SKM-1 (cell line): ENCODE data around the gene MUC2.

Experiments used
- DNase-seq: peaks from one replicate; lab custom pipeline; 2025; ENCODE audit not compliant: unreplicated experiment; lab: John Stamatoyannopoulos, UW

MUC2 gene

GRCh38 chr11:1070594-1071462 is 3.8 kb upstream of the MUC2 start:
- no peak for DNase-seq

GRCh38 chr11:1071571-1072115 is 3.0 kb upstream of the MUC2 start:
- no peak for DNase-seq

DNA sequence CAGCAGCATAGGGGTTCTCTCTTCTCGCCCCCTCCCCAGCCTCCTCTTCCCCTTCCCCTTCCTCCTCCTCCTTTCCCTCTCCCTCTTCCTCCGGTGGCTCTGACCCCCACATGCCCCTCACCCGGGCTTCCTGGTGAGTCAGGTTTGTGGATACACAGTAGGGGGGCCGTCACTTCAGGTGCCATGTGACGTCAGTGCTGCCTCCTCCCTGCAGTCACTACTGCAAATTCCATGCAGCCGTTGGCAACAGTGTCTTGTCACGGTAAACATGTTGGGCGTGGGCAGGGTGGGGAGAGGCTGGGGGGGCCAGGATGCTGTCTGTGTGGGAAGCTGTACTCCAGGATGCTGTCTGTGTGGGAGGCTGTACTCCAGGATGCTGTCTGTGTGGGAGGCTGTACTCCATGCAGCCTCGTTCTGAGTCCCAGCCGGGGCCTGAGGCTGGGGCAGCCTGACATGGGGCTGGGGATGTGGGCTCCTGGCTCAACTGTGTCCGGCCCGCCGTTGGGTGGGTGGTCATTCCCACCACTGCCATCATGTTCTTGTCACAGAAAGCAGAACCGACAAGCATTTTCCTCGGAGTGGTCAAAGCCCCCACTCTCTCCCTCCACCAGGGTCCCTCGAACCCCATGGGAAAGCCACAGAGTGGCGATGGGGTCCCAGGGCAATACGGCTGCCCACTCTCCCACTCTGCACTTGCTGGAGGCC is 2.4 kb upstream of the MUC2 start:
- no peak for DNase-seq

- DNase-seq: no peak
These were observed 1.8 kb upstream of the MUC2 start for GRCh38 chr11:1072821-1073231.

DNA sequence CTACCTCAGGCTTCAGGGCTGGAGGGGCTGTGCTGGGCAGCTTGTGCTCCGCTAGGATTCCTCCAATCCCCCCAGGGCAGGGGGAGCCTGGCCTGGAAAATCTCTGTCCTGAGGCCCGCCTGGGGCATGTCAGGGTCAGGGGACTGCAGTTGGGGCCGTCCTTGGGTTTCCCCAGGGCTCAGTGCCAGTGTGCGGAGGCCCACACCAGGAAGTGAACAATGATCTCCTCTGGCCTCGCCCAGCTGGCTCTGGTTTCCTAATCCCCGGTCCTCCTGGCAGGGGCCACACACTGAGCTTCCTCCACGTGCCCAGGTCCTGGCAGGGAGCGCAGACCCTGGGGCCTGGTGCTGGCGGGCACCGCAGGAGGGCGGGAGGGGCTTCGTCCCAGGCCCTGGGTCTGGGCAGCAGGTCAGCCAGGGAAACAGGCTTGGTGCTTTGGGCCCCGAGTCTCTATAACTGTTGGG is 1.4 kb upstream of the MUC2 start:
- DNase-seq: no peak

- DNase-seq: no peak
These were observed 827 bp upstream of the MUC2 start for GRCh38 chr11:1073851-1074243.

- DNase-seq: no peak
These were observed 752 bp downstream of the MUC2 start for GRCh38 chr11:1075341-1075911.

DNA sequence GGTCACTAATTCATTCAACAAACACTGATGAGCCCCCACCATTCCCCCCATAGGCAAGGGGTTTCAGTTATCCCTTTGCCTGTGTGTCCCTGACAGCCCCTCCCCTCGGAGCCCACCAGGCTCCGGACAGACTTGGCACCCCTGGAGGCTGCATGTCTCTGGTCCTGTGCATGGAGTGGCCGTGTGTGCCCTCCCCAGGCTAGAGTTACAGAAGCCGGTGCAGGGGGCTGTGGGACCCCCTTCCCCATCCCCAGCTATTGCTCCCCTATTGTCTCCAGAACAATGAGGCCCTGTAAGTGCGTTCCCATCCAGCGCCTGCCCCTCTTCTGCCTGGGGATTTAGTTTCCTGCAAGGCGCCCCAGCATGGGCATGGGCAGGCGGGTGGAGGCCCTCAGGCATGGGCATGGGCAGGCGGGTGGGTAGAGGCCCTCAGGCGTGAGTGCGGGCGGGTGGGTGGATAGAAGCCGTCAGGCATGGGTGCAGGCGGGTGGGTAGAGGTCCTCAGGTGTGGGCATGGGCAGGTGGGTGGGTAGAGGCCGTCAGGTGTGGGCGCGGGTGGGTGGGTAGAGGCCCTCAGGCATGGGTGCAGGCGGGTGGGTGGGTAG is 1.5 kb downstream of the MUC2 start:
- DNase-seq: no peak

- no peak for DNase-seq
These were observed 2.4 kb downstream of the MUC2 start for GRCh38 chr11:1077033-1077416.

DNA sequence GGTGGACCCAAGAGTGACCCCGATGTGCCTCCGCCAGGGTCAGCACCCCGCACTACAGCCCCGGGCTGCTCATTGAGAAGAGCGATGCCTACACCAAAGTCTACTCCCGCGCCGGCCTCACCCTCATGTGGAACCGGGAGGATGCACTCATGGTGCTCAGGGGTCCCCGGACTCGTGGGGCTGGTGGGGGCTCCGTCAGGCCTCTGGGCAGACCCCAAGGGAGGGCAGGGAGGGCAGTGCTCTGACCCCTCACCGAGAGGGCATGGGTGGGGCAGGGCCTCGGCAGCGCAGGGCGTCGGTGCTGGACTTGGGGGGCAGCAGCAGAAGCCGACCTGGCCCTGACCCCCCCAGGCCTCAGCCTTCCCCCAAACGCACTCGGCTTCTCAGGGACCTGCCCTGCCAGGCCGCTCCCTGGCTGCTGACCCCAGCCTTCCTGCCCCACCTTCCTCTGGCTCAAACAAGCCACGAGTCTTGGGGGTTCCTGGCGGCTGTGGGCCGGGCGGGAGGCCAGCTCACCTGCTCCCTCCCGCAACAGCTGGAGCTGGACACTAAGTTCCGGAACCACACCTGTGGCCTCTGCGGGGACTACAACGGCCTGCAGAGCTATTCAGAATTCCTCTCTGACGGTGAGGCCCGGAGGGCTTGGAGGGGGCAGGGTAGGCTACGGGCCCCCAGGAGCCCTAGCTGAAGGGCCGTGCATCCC is 2.9 kb downstream of the MUC2 start:
- no peak for DNase-seq

- DNase-seq: no peak
These were observed 3.5 kb downstream of the MUC2 start for GRCh38 chr11:1078191-1078601.

DNA sequence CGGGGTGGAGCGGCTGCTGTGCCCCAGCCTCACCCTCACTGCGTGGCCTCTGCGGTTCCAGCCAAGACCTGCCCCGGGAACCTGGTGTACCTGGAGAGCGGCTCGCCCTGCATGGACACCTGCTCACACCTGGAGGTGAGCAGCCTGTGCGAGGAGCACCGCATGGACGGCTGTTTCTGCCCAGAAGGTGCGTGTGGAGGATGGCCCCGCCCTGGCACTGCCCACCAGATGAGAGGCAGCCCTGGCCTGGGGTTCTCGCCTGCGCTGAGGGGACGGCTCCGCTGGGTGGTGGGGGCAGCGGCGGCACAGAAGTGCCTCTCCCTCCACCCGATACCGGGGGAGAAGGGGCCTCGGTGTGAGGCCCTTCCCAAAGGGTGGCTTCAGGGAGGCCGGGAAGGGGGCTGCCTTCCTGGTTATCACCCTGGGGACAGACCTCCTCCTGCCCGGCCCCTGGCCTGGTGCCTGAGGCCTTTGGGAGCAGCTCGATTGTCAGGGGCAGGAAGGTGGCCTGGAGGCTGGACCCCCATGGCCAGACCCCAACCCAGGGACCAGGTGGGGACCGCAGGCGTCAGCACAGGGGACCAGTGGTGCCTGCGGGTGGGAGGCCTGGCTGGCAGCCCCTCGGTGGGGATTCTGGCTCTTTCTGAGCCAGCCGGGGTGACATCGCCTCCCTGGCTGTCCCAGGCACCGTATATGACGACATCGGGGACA is 7.1 kb downstream of the MUC2 start:
- no peak for DNase-seq

DNA sequence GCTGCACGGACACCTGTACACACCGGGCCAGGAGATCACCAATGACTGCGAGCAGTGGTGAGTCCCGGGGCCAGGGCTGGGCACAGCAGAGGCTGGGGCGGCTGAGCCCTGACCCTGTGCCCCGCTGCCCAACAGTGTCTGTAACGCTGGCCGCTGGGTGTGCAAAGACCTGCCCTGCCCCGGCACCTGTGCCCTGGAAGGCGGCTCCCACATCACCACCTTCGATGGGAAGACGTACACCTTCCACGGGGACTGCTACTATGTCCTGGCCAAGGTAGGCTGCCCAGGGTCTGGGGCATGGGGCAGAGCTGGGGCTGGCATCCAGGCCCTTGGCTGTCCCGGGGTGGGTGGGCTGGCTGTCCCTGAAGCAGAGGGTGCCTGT is 7.7 kb downstream of the MUC2 start:
- no peak for DNase-seq

DNA sequence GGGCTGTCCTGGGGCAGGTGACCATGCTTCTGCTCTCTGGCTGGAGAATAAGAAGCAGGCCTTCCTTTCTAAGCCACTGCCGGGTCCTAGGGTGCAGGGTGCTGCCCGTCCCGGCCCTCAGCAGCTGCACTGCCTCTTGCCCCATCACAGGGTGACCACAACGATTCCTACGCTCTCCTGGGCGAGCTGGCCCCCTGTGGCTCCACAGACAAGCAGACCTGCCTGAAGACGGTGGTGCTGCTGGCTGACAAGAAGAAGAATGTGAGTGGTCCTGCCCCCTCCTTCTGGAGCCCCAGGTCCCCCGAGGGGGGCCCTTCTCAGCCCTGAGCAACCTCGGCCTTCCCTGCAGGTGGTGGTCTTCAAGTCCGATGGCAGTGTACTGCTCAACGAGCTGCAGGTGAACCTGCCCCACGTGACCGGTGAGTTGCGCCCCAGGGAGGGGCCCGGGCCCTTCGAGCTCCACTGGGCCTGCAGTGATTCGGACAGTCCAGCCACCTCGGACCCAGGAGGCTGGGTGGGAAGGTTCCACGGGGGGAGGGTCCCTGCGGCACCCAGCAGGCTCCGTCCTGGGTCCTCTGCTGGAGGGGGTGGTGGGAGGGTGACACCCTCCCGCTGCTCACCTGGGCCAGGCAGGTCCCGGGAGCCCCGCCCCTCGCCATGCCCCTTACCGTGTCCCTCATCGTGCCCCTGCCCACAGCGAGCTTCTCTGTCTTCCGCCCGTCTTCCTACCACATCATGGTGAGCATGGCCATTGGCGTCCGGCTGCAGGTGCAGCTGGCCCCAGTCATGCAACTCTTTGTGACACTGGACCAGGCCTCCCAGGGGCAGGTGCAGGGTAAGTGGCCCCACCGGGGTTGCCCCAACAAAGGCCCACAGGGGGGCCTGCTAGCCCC is 8.3 kb downstream of the MUC2 start:
- no peak for DNase-seq

GRCh38 chr11:1083621-1084551 is 9.2 kb downstream of the MUC2 start:
- no peak for DNase-seq

GRCh38 chr11:1084561-1085439 is 10.1 kb downstream of the MUC2 start:
- DNase-seq: no peak
